T-cell (primary cell): ENCODE results near the gene MIGA1. TPM values are rescaled to one million over a fixed set of nuclear protein-coding genes. Genes with fewer than 3 reads are reported as not detected.
"Not testable (repeated sequence)": the region's sequence is repeated elsewhere in the genome, so short reads cannot be mapped to it uniquely, and the experiment has no call there.

Source experiments
- ATAC-seq, 4 experiments: fragments of 200-7000 bp in 3 of 4; fragments of 150-1000 bp in 1 of 4; cut with Tn5 transposase; replicated peaks in 1 of 4; 1 replicate in 3 of 4; 2 replicates in 1 of 4; pipeline ENCODE4 v1.10.0; 2021; ENCODE audit warnings: moderate library complexity in 3 of 4, mild to moderate bottlenecking in 2 of 4, moderate number of reproducible peaks in 1 of 4
- CTCF ChIA-PET, 2 donors: fragments of 300-600 bp; sonication (Branson Sonifier 250); formaldehyde crosslinking; loops; one replicate each; lab custom pipeline; 2022; ENCODE audit warnings: antibody characterized with exemption in 2 of 2; lab: Charles Lee
- POLR2A ChIA-PET, 2 donors: fragments of 300-600 bp; sonication (Branson Sonifier 250); formaldehyde crosslinking; loops; one replicate each; lab custom pipeline; 2022; ENCODE audit warnings: antibody characterized with exemption in 2 of 2; lab: Charles Lee
- DNase-seq, 35 experiments: peaks; one replicate each; pipeline versions ENCODE4 v3.0.0 to v3.0.0-alpha.2; 2013 to 2023
- H3K27ac ChIP-seq: one replicate; pipeline ENCODE4 v1.5.1; 2013; ENCODE audit warnings: low read length
- H3K27me3 ChIP-seq, 2 experiments: replicated peaks in 1 of 2; 1 replicate in 1 of 2; 2 replicates in 1 of 2; pipeline versions ENCODE4 v1.6.1 to v1.7.0; 2013; ENCODE audit warnings: low read length in 1 of 2, mixed read lengths in 1 of 2; ENCODE audit not compliant: control insufficient read depth in 2 of 2, insufficient read depth in 2 of 2; ENCODE audit errors: extremely low read depth in 1 of 2
- H3K36me3 ChIP-seq, 2 donors: 1 replicate in 1 of 2; 2 replicates in 1 of 2; pipeline versions ENCODE4 v1.6.1 to v1.7.0; 2013; ENCODE audit warnings: low read length in 1 of 2; ENCODE audit not compliant: control insufficient read depth in 2 of 2, insufficient read depth in 1 of 2; ENCODE audit errors: extremely low read depth in 1 of 2
- H3K4me1 ChIP-seq, 2 experiments: 1 replicate in 1 of 2; 2 replicates in 1 of 2; pipeline versions ENCODE4 v1.6.1 to v1.7.0; 2013; ENCODE audit warnings: low read length in 2 of 2, mixed read lengths in 1 of 2; ENCODE audit not compliant: insufficient read depth in 2 of 2, control insufficient read depth in 1 of 2; ENCODE audit errors: extremely low read depth in 1 of 2
- H3K4me3 ChIP-seq, 2 donors: 1 replicate in 1 of 2; 2 replicates in 1 of 2; pipeline versions ENCODE4 v1.5.1 to v1.7.0; 2013; ENCODE audit warnings: mild to moderate bottlenecking in 2 of 2, low read length in 1 of 2, moderate library complexity in 1 of 2; ENCODE audit not compliant: control insufficient read depth in 1 of 2; ENCODE audit errors: extremely low read depth in 1 of 2
- H3K9me3 ChIP-seq: 2 replicates; pipeline ENCODE4 v1.7.0; 2013
- H3K27ac Mint-ChIP-seq, 2 donors: one replicate each; pipeline ENCODE4 v1.8.0; 2020 to 2021; ENCODE audit warnings: mild to moderate bottlenecking in 2 of 2, mixed read lengths in 2 of 2
- H3K27me3 Mint-ChIP-seq, 2 donors: one replicate each; pipeline ENCODE4 v1.8.0; 2021 to 2022; ENCODE audit warnings: mixed read lengths in 2 of 2
- H3K36me3 Mint-ChIP-seq: one replicate; pipeline ENCODE4 v1.8.0; 2021; ENCODE audit warnings: mixed read lengths
- H3K4me1 Mint-ChIP-seq, 3 donors: one replicate each; pipeline ENCODE4 v1.8.0; 2020 to 2022; ENCODE audit warnings: mixed read lengths in 3 of 3, mild to moderate bottlenecking in 1 of 3
- H3K4me3 Mint-ChIP-seq, 3 donors: one replicate each; pipeline ENCODE4 v1.8.0; 2020 to 2022; ENCODE audit warnings: mild to moderate bottlenecking in 3 of 3, mixed read lengths in 3 of 3, moderate library complexity in 3 of 3
- H3K9me3 Mint-ChIP-seq, 3 donors: one replicate each; pipeline ENCODE4 v1.8.0; 2020 to 2022; ENCODE audit warnings: mixed read lengths in 3 of 3
- WGBS: methylation state at CpG from one replicate; pipeline ENCODE4 v1.1.5; 2013; ENCODE audit warnings: missing lambda C conversion rate; ENCODE audit not compliant: insufficient coverage; 5-methylcytosine and 5-hydroxymethylcytosine counted together
- total RNA-seq, 35 experiments: library from RNA in 6 of 35; stranded (reverse) in 6 of 35; fragments of 120-200 nt in 1 of 35; gene quantifications; one replicate each; pipeline versions ENCODE4 v1.2.1 to v1.2.4 and lab custom pipeline; 2013 to 2026

MIGA1 gene
- total RNA-seq, 5 donors from 2014 or later (not counting 1 experiment from before 2014, with no cell fraction given): 14.9 to 17.7 (median 16.1) TPM

GRCh38 chr1:77918918-77919317 lies 139.5 kb downstream of the MIGA1 start:
- ATAC-seq: not testable (repeated sequence)

GRCh38 chr1:77925518-77925917 lies 146.1 kb downstream of the MIGA1 start:
- H3K4me1 ChIP-seq: no peaks in the 10 kb centered on the region
- no peak overlapping the region for H3K4me3 ChIP-seq
- Mint-ChIP-seq H3K4me1 (peaks cover 0 to 14% (median 0%) of the 10 kb centered on the region in 3 donors), H3K27me3 (no peaks in the 10 kb centered on the region), H3K27ac (no peak overlapping the region), H3K4me3 (no peak overlapping the region), H3K9me3 (no peaks in the 10 kb centered on the region), H3K36me3 (no peaks in the 10 kb centered on the region)
- DNase-seq (no peak), ATAC-seq (no peak)
- CTCF ChIA-PET: no interaction called here
- POLR2A ChIA-PET: no interaction called here
- no peak overlapping the region for H3K27ac ChIP-seq
- H3K36me3 ChIP-seq: no peaks in the 10 kb centered on the region
- WGBS: no CpG with 5 or more reads among the region's 1 CpG
- H3K9me3 ChIP-seq: no peaks in the 10 kb centered on the region
- peaks cover 0 to 7% of the 10 kb centered on the region in 2 experiments for H3K27me3 ChIP-seq

More at GRCh38 chr1:77918918-77919317, 139.5 kb downstream of the MIGA1 start:
- H3K27me3 Mint-ChIP-seq, H3K36me3 ChIP-seq, H3K27ac Mint-ChIP-seq, H3K4me3 Mint-ChIP-seq, DNase-seq, H3K27ac ChIP-seq, H3K4me1 Mint-ChIP-seq, H3K9me3 ChIP-seq, H3K4me3 ChIP-seq, H3K27me3 ChIP-seq, H3K9me3 Mint-ChIP-seq, H3K36me3 Mint-ChIP-seq, H3K4me1 ChIP-seq: not testable (repeated sequence)
- CTCF ChIA-PET: interaction anchor here in 1 of 2 donors (0.6 kb wide), 1 partner anchor 1508 kb away, joined by 3 read pairs; no protein-coding TSS in a partner anchor
- POLR2A ChIA-PET: interaction anchor here in 1 of 2 donors (0.6 kb wide), 1 partner anchor 78 kb away, joined by 6 read pairs; no protein-coding TSS in a partner anchor
- no CpG with 5 or more reads among the region's 5 CpGs for WGBS

- Histone ChIP-seq H3K9me3 (no peaks in the 10 kb centered on the region), H3K4me1 (no peaks in the 10 kb centered on the region), H3K27ac (no peak overlapping the region), H3K27me3 (peaks cover 0 to 7% of the 10 kb centered on the region in 2 experiments), H3K4me3 (no peak overlapping the region), H3K36me3 (no peaks in the 10 kb centered on the region)
- no peak for ATAC-seq
- Mint-ChIP-seq H3K4me1 (peaks cover 0 to 14% (median 0%) of the 10 kb centered on the region in 3 donors), H3K27me3 (no peaks in the 10 kb centered on the region), H3K36me3 (no peaks in the 10 kb centered on the region), H3K4me3 (peak overlapping the region; percentile 7 to 80 (median 77)), H3K27ac (no peak overlapping the region), H3K9me3 (no peaks in the 10 kb centered on the region)
- DNase-seq: no peak
- WGBS: 71% methylated on average over 1 of the region's 2 CpGs
- ChIA-PET POLR2A (no interaction called here), CTCF (no interaction called here)
These were observed 146.5 kb downstream of the MIGA1 start for GRCh38 chr1:77925956-77926355.

- Histone ChIP-seq H3K4me1 (no peaks in the 10 kb centered on the region), H3K27ac (no peak overlapping the region), H3K27me3 (peaks cover 0 to 7% of the 10 kb centered on the region in 2 experiments), H3K36me3 (no peaks in the 10 kb centered on the region), H3K9me3 (no peaks in the 10 kb centered on the region), H3K4me3 (peak overlapping the region in 1 of 2 donors; percentile 38)
- Mint-ChIP-seq H3K27me3 (no peaks in the 10 kb centered on the region), H3K36me3 (no peaks in the 10 kb centered on the region), H3K27ac (peak overlapping the region; percentile 12 to 71), H3K9me3 (no peaks in the 10 kb centered on the region), H3K4me1 (peaks cover 0 to 14% (median 0%) of the 10 kb centered on the region in 3 donors), H3K4me3 (peak overlapping the region; percentile 77 to 84 (median 80))
- ChIA-PET CTCF (no interaction called here), POLR2A (no interaction called here)
- no peak for ATAC-seq
- DNase-seq: peak in 1 of 35 experiments; percentile 17
- WGBS: 69% methylated on average over 2 of the region's 13 CpGs
These were observed 147.3 kb downstream of the MIGA1 start for GRCh38 chr1:77926561-77927357.

- POLR2A ChIA-PET: no interaction called here
- peak overlapping the region in 2 of 3 donors; percentile 49 to 80 for H3K4me3 Mint-ChIP-seq
- no peaks in the 10 kb centered on the region for H3K4me1 ChIP-seq
- CTCF ChIA-PET: no interaction called here
- no peak overlapping the region for H3K27ac ChIP-seq
- no peaks in the 10 kb centered on the region for H3K27me3 Mint-ChIP-seq
- no peaks in the 10 kb centered on the region for H3K36me3 Mint-ChIP-seq
- H3K9me3 ChIP-seq: no peaks in the 10 kb centered on the region
- H3K4me1 Mint-ChIP-seq: peaks cover 0 to 14% (median 0%) of the 10 kb centered on the region in 3 donors
- ATAC-seq (no peak), DNase-seq (no peak)
- WGBS: 100% methylated on average over 1 of the region's 4 CpGs
- no peak overlapping the region for H3K4me3 ChIP-seq
- H3K36me3 ChIP-seq: no peaks in the 10 kb centered on the region
- no peak overlapping the region for H3K27ac Mint-ChIP-seq
- peaks cover 0 to 7% of the 10 kb centered on the region in 2 experiments for H3K27me3 ChIP-seq
- H3K9me3 Mint-ChIP-seq: no peaks in the 10 kb centered on the region
These were observed 148.0 kb downstream of the MIGA1 start for GRCh38 chr1:77927414-77927813.
